KG1 (cell line): Measurements from ENCODE around the gene BAIAP2L2.
"Not testable (repeated sequence)": the region's sequence is repeated elsewhere in the genome, so short reads cannot be mapped to it uniquely, and the experiment has no call there.

Experiments
- DNase-seq: peaks from one replicate; lab custom pipeline; 2025; lab: John Stamatoyannopoulos, UW

Gene BAIAP2L2

DNA sequence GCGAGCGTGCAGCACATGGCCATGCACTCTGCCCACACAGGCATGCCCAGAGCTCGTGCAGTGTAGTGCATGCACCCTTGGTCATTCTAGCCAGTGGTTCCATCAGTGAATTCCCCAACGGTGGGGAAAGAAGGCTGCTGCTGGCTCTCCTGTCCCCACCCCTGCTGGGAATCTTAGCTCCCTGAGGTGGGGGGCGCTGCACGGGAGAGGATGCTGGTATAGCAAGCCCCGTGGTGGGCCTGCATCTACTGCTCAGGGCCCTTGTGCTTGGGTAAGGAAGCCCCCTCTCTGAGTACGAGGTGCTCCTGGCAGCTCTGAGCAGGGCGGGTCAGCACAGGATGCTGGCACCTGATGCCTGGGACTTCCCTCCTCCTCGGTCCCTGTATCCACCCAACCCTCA, 18.5 kb upstream of the BAIAP2L2 start:
- no peak for DNase-seq

DNA sequence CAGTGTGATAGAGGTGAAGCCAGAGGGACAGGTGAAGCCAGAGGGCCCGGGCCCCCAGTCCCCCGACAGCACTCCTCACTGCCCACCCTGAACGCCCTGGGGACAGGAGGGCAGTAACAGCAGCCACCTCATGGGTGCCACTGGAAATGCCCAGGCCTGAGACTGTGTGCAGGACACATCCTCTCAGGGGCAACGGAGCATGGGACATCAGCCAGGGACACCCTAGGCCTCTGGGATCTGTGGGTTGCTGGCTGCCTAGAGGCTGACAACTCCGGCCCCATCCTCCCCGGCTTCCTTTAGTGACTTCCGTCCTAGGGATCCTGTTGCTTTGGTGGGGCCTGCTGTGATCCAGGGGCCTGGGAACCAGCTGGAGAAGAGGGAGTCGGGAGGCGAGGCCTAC, 17.4 kb upstream of the BAIAP2L2 start:
- DNase-seq, result no peak

DNA sequence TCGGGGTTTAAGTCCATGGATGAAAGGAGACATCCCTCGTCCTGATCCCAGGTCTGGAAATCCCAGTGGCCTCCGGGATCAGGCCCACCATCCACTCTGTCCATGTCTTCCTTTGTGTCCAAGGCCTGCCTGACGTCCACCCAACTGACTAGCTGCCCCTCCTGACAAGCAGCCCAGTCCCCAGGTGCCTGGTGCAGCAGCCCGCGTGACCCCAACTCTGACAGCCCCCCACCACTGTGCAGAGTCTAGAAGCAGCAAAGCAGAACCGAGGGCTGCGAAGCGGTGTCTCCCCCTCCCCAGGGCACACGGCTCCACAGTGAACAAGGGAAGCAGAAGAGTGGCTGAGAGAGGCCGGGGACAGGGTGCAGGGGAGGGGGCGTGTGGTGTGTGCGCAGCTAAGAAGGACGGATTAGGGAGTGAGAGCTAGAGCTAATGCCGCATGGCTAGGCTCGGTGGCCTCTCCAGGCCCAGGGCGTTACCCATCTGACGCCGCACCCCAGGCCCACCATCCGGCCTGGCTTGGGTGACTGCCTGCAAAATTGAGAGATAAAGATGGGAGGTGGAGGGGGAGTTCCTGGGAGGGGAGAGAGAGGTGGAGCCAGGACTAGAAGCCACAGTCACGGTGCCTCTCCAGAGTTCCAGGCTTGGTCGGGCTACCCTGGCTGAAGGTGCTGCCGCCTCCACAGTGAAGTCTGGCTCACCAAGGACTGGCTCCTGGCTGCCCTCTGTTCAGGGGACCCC, 16.6 kb upstream of the BAIAP2L2 start:
- DNase-seq, result no peak

DNA sequence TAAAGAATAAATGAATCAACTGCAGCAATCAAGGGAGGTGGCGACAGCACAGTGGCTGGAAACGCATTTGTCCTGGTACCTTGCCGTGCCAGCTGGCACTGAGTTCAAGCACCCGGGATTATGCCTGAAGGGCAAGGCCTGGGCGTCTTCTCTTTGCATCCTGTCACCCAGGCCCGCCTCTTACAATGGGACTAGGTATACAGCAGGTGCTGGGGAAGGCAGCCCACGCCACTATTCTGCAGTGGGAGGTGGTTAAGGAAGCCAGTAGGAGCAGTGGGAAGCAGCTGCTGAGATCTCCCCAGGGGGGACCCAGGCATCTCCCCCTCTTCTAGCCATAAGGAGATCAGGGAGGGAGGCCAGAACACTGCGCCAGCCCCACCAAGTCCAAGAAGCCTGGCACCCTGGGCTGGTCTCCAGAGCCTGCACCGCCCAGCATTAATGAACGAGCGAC, 15.3 kb upstream of the BAIAP2L2 start:
- no peak for DNase-seq

DNA sequence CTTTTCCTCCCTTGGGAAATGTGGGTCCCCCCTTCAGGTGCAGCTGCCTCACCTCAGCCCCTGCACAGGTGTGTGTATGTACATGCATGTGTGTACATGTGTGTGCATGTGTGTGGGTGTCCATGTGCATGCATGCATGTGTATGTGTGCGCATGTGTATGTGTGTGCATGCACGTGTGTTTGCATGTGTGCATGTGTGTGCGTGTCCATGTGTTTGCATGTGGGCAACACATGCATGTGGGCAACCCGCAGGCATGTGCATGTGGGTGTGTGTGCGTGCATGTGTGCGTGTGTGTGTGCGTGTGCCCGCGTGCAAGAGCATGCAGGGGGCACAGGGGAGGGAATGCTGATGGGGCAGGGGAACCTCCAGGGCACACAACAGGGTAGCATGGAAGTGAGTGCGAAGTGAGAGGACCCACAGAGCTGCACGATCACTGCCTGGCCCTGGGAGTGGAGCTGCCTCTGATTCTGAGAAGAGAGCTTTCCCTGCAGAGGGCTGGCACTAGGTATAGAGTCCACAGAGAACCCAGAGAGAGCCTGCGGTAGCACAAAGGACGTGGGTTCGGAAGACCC, 14.6 kb upstream of the BAIAP2L2 start:
- no peak for DNase-seq

DNA sequence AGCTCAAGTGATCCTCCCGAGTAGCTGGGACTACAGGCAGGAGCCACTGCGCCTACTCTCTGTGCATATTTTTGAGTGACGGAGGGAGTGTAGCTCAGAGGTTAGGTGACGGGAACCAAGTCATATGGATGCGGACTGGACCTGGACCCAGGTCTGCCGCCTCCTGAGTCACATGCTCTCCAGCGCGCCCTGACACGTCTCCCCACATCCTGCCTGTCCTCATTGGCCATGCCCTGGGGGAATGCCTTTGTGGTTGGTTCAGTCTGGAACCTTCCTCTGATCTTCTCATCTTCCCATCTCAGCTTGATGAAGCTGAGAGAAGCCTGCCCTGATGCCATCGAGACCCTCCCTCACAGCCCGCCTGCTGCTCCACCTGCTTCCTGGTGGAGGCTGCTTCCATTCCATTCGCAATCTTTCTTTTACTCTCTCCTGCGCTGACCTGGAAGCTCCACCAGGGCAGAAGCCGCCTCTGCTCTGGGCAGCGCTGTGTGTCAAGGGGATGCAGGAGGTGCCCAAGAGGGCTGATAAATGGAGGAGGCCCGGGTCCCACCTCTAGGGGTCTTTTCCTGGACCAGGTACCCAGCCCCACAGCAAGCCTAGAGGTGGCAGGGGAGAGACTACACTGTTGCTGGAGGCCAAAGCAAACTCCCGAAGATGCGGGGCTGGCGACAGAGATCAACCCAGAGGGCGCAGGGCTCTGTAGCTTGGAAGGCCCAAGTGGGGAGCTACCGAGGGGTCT, 13.9 kb upstream of the BAIAP2L2 start:
- DNase-seq, result no peak

DNA sequence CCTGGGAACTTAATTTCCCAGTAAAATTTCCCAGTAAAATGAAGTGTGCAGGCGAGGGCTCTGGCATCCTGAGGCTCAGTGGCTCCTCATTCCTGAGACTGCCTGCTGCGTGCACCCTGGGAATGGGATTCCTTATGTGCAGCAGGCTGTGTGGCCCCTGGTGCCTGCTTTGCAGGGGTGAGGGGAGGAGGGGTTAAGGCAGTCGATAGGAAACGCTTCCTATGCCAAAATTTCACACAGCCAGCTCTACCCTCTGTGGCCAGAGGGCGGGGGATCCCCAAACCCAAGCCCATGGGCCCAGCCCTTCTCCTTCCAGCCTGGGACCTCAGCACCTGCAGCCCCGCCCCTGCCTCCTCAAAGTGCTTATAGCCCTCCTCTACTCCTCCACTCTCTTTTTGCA, 12.1 kb upstream of the BAIAP2L2 start:
- DNase-seq, result no peak

DNA sequence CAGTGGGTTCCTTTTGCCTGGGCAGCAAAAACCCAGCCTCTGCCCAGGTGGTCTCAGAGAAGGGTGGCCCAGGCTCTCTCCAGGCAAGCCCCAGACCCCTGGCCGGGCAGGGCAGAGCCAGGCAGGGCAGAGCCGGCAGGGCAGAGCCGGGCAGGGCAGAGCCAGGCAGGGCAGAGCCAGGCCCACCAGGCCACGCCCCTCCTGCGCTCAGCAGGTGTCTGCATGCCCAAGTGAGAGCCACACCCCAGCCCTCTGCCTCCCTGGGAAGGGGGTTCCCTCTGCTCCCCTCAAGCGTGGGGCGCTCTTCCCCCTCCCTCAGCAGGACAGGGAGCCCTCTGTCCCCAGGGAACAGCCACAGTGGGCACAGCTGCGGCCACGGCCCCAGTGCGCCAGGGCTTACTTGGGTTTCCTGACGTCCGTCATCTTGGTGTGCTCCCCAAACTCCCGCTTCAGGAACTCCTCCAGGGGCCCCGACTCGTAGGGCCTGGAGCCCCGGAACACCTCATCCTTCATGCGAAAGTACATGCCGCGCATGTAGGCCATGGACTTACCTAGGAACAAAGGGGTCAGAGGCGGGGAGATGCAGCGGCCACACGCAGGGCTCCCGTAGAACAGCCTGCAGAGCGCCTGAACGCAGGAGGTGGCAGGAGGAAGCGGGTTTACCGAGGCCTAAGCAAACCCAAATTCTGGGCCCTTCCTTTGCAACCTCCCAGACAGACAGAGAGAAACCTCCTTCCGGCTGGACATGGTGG, 10.1 kb upstream of the BAIAP2L2 start:
- no peak for DNase-seq

DNA sequence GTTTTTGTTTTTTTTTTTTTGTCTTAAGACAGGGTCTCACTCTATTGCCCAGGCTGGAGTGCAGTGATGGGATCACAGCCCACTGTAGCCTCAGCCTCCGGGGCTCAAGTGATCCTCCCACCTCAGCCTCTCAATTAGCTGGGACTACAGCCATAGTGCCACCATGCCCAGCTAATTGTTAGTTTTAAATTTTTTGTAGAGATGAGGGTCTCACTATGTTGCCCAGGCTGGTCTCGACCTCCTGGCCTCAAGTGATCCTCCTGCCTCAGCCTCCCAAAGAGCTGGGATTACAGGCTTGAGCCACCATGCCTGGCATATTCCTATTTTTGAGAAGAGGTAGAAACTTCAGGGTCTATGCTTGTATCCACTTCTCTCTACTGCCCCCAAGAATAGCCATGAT, 8.3 kb upstream of the BAIAP2L2 start:
- not testable (repeated sequence) for DNase-seq

DNA sequence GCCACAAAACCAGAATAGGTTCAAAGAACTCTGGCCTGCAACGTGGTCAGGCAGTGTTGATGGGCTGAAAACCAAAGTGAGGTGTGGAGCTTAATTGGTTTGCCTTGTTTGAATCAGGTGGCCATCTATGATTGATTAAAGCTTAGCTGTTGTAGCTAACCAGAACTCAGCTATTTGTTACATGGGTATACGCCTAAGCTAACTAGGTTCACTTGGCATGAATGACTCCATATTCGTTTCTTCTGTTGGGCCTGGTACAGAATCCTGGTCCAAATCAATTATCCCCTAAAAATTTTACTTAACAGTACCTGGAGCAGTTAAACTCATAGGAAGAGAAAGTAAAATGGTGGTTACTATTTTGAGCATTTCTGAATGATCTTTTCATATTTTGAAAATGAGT, 7.7 kb upstream of the BAIAP2L2 start:
- DNase-seq, result no peak

DNA sequence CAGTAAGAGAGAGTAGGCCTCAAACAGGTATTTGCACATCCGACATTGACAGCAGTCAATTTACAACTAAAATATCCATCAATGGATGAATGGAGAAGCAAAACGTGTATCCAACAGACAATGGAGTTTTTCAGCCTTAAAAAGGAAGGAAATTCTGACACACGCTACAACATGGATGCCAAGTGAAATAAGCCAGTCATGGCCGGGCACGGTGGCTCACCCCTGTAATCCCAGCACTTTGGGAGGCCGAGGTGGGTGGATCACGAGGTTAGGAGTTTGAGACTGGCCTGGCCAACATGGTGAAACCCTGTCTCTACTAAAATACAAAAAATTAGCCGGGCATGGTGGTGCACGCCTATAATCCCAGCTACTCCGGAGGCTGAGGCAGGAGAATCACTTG, 7.1 kb upstream of the BAIAP2L2 start:
- not testable (repeated sequence) for DNase-seq

DNA sequence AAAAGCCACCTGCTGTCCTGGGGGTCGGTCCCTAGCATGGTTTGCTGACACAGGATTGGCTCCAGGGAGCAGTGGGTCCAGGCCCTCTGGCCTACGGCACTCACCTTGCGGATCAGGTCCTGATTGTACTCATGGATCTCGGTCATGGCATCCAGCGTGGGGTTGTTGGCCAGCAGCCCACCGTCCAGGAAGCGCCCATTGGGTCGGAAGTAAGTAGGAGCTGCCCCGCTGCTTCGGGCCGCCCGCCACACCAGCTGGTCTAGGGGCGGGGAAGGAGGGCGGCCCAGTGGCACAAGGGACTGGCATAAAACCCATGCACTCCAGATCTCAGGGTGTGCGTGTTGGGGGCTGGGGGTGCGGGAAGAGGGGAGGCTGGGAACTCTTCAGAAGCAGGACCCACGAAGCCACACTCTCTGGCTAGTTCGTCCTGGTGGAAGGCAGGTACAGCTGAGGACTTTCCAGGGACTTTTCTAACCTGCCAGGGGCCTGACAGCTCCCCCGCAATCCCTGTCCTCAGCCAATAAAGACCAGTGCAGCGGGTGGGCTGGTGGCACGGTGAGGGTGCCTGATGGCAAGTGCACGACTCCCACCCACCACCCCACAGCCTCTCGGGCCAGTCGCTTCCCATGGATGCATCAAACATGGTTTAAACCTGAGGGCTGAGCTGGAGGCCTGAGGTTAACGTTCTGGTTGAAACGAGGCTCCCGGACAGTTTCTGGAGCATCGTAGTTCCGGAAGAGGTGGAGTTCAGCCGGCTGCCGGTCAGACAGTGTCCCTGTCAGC, 5.1 kb upstream of the BAIAP2L2 start:
- DNase-seq, result no peak

DNA sequence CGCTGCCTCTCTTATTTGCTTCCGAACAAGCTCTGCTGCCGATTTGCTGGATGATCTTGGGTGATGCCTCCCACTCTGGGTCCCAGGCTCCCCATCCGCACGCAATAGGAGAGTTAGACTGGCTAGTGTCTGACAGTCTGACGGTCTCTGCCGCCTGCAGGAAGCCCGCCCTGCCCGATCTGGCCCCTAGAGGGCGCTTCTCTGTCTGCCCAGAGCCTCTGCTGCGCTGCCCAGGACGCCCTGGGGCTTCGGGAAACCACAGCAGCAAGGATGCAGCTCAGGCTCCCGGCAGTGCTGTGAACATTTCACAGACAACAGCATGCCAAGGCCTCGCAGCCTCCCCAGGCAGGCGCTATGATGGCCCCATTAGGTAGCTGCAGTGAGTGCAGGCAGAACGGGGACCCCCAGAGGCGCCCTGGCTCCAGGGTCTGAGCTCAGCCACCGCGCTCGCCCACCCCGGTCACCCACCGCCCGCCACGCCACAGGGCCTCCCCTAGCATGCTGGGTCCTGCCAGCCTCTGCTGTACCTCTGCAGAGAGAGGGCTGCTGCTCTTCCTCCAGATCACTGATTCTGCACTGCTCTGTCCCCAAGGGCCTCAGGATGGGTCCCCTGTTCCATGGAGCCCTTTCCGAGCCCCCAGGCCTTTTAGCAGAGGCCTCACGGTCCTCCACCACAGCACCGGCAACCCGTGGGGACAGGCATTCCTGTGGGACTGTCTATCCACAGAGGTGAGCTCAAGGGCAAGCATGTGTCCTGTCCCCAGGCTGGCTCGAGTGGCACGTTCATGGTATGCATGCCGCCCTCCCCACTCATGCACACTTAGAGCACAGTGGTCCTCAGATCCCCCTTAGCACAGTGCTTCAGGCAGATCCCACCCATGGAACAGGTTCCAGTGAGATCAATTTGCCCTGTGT, 4.3 kb upstream of the BAIAP2L2 start:
- peak; percentile 13 for DNase-seq

DNA sequence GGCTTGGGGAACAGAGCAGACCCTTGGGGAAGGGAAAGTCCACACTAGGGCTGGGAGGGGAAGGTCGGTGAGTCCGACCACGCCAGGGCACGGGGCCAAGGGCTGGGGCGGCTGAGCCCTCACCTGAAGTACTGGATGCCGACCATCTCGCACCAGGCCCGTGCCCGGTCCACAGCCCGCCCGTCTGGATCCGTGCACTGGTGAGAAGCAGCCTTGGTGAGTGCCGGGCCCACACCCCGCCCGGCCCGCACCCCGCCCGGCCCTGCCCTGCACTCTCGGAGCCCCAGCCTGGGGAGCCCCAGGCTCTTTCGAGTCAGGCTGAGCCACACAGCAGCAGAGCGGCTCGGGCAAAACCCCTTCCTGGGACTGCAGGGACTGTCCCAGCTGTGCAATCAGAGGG, 1.9 kb upstream of the BAIAP2L2 start:
- DNase-seq, result no peak

DNA sequence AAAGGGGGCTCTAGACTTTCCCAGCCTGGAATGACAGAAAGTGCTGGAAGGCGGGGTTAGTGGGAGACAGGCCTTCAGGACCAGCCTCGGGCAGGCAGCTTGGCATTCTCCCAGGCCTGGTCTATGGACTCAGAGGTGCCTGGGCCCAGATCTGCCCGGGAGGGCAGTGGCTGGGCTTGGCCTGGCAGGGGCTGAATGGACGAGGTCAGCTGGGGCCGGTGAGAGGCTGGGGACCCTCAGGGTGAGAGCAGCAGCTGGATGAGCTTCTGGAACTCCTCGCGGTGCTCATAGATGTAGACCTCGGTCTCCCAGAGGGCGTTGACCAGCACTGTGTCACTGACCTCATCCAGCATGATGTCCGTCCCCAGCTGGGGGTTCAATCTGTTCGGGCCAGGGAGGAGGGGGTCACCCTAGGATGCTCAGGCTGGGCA, 1.5 kb upstream of the BAIAP2L2 start:
- DNase-seq, result no peak

DNA sequence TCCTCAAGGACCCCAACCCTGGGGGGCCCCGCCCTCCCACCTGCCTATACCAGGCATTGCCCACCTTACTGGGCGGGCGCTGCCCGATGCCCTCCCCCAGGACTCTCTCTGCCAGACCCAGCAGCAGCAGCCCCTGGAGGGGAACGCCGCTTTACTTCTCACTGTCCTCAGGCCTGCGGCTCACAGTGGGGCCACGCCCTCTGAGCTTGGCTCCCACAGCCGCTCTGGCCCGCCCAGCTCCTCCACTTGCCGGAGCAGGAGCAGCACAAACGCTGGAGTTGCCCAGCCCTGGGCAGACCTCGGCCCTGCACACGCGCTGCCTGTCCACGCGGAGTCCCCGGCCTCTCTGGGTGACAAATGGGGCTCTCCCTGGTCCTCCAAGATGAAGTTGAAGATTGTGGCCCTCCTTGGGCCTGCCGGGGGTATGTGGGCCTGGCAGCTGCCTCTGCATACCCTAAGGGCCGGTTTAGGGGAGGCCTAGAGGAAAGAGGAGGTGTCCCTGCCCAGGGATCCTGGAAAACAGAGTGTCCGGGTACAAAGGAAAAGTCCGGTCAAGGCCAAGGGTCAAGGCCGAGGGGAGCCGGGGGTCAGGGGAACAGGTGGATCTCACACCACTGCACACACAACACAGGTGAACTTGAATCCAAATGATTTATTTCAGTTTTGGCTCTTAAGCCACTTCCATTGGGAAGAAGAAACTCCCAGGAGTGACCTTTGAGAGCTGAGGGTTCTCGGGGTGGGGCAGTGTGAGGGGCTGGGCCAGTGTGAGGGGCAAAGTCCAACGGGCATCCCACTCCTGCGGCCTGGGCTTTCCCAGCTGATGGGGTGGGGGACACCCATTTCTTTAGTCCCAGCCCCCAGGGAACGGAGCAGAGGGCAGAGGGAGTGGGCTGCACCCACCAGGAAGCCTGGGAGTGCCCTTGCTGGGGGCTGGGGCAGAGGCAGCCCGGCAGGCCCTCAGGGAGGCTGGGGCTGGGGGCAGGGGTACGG, 674 bp upstream of the BAIAP2L2 start:
- DNase-seq, result no peak

DNA sequence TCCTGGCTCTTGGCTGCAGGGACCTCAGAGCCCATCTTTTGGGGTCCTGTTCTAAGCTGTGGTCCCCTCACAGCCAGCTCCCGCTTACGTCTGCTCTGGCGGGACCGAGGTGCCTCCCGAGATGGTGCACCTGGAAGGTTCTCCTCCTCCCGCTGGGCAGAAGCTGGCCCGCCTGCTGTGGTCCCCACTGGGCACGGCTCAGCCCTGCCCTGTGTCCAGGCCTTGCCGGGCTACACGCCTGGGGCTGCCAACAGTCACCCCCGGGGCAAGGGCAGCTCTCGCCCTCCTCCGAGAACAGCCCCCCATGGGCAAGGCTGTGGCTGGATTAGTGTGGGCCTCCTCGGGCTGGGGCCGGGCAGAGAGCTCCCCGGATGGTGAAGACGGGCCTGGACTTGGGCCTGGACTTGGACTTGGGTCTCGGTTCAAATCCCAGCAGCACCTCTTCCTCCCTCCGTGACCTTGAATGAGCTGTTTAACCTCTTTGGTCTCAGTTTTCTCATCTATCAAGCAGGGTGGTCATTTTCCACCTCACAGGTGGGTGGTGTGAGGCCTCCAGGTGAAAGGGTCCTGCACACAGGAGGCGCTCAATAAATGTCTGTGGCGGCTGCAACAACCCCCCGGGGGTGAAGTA, 998 bp downstream of the BAIAP2L2 start:
- DNase-seq, result no peak

DNA sequence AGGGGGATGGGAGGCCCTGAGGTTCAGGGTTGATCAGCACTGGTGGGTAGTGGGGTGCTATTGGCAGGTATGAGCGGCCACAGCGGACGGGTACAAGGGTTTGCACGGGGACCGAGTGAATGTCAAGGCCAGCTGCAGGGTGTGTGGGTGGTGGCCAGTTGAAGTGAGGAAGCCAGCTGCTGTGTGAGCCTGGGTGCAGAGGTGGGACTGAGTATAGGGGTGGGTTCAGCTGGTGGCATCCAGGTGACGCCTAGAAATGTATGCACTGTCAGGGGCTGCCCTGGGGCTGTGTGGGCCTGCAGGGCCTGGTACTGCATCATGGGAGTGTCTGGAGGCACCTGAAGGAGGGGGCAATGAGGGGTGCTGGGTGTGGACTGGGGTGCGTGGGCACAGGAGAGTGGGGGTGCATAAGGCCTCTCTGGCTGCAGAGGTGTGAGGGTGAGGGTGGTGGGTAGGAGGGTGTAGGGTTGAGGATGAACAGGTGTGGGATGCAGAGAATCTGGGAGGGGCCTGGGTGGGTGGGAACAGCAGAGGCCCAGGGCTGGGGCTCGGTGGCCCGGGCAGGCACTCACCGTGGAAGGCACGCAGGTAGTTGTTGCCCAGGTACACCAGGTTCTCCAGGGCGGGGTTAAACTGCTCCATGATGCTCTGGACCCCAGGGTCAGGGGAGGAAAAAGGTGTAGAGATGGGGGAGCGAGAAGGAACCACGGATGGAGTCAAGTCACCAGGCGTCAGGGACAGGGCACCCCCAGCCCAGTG, 1.7 kb downstream of the BAIAP2L2 start:
- DNase-seq, result no peak
